Measurements from ENCODE around the gene SETBP1. TPM values are rescaled to one million over a fixed set of nuclear protein-coding genes. Genes with fewer than 3 reads are reported as not detected.

The SETBP1 gene
- polyA plus RNA-seq, 1 experiment: 0.71 TPM

GRCh38 chr18:44687421-44687820 lies 6.7 kb downstream of the SETBP1 start:
- TF ChIP-seq CTCF (IDR thresholded peaks at IDR 0.05; ENCODE audit: low read depth, low read length): no peak
- Histone ChIP-seq H3K9me3 (ENCODE audit: control insufficient read depth, insufficient read depth, low read length) (no peaks in the 10 kb centered on the region), H3K27ac (ENCODE audit: low read depth, low read length) (no peak overlapping the region), H3K4me3 (ENCODE audit: low read depth, low read length) (no peak overlapping the region), H3K27me3 (ENCODE audit: control insufficient read depth, insufficient read depth, low read length) (peaks cover 18% of the 10 kb centered on the region)
- ChIA-PET POLR2A (no interaction called here), CTCF (no interaction called here)
- DNase-seq (ENCODE audit: low read depth, low spot score): no peak

- no peak for TF ChIP-seq CTCF (IDR thresholded peaks at IDR 0.05; ENCODE audit: low read depth, low read length)
- CTCF ChIA-PET: no interaction called here
- POLR2A ChIA-PET: no interaction called here
- Histone ChIP-seq H3K27me3 (ENCODE audit: control insufficient read depth, insufficient read depth, low read length) (peaks cover 7% of the 10 kb centered on the region), H3K4me3 (ENCODE audit: low read depth, low read length) (no peak overlapping the region), H3K27ac (ENCODE audit: low read depth, low read length) (no peak overlapping the region), H3K9me3 (ENCODE audit: control insufficient read depth, insufficient read depth, low read length) (no peaks in the 10 kb centered on the region)
- DNase-seq (ENCODE audit: low read depth, low spot score): no peak
These were observed 9.0 kb downstream of the SETBP1 start for GRCh38 chr18:44689736-44690135.

- ChIA-PET POLR2A (no interaction called here), CTCF (no interaction called here)
- TF ChIP-seq CTCF (IDR thresholded peaks at IDR 0.05; ENCODE audit: low read depth, low read length): no peak
- no peak for DNase-seq (ENCODE audit: low read depth, low spot score)
- no peak overlapping the region for H3K4me3 ChIP-seq (ENCODE audit: low read depth, low read length)
- no peaks in the 10 kb centered on the region for H3K9me3 ChIP-seq (ENCODE audit: control insufficient read depth, insufficient read depth, low read length)
- H3K27ac ChIP-seq (ENCODE audit: low read depth, low read length): no peak overlapping the region
- H3K27me3 ChIP-seq (ENCODE audit: control insufficient read depth, insufficient read depth, low read length): peaks cover 5% of the 10 kb centered on the region
These were observed 10.6 kb downstream of the SETBP1 start for GRCh38 chr18:44691148-44691925.

- no peak for DNase-seq (ENCODE audit: low read depth, low spot score)
- no peak for TF ChIP-seq CTCF (IDR thresholded peaks at IDR 0.05; ENCODE audit: low read depth, low read length)
- CTCF ChIA-PET: no interaction called here
- POLR2A ChIA-PET: no interaction called here
- H3K27ac ChIP-seq (ENCODE audit: low read depth, low read length): no peak overlapping the region
- no peak overlapping the region for H3K4me3 ChIP-seq (ENCODE audit: low read depth, low read length)
- H3K9me3 ChIP-seq (ENCODE audit: control insufficient read depth, insufficient read depth, low read length): no peaks in the 10 kb centered on the region
- H3K27me3 ChIP-seq (ENCODE audit: control insufficient read depth, insufficient read depth, low read length): peaks cover 7% of the 10 kb centered on the region
These were observed 12.5 kb downstream of the SETBP1 start for GRCh38 chr18:44693030-44693784.

- Histone ChIP-seq H3K4me3 (ENCODE audit: low read depth, low read length) (no peak overlapping the region), H3K27ac (ENCODE audit: low read depth, low read length) (no peak overlapping the region), H3K9me3 (ENCODE audit: control insufficient read depth, insufficient read depth, low read length) (no peaks in the 10 kb centered on the region), H3K27me3 (ENCODE audit: control insufficient read depth, insufficient read depth, low read length) (peaks cover 7% of the 10 kb centered on the region)
- DNase-seq (ENCODE audit: low read depth, low spot score): no peak
- POLR2A ChIA-PET: no interaction called here
- no peak for TF ChIP-seq CTCF (IDR thresholded peaks at IDR 0.05; ENCODE audit: low read depth, low read length)
- CTCF ChIA-PET: interaction anchor here (0.6 to 1.0 kb wide), 2 partner anchors 19 to 58 kb away, joined by 3 to 4 read pairs; no protein-coding TSS in a partner anchor
These were observed 14.8 kb downstream of the SETBP1 start for GRCh38 chr18:44695503-44695902.

All from AG04450 (cell line).